ENCODE results near the gene PDZRN3. TPM values are rescaled to one million over a fixed set of nuclear protein-coding genes. Genes with fewer than 3 reads are reported as not detected.

Gene PDZRN3
- total RNA-seq, 1 donor from 2014 or later: 4.1 TPM

DNA sequence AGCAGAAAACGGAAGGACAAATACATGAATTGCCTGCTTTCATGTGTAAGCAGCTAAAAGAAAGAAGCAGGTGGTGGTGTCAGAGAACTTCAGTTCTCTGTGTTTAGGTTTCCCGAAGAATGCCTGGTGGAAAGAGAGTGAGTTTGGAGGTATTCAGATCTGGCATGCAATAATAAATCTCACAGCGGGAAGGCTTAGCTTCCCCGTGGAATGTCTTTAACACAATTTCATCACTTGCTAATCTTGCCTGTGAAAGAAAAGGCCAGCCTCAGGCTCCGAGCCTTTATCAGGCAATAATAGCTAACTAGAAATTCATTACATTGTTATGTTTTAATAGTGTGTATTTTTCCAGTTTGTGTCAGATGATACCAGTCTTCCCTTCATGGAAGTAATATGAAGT, 220.3 kb downstream of the PDZRN3 start:
- Histone ChIP-seq H3K36me3 (ENCODE audit: control insufficient read depth, insufficient read depth, low read length) (no peaks in the 10 kb centered on the region), H3K27me3 (ENCODE audit: control insufficient read depth, insufficient read depth, low read length) (no peaks in the 10 kb centered on the region), H3K4me3 (ENCODE audit: low read depth, low read length) (no peak overlapping the region)
- no peak for DNase-seq (ENCODE audit: low read depth)
- TF ChIP-seq, protein P1, sequence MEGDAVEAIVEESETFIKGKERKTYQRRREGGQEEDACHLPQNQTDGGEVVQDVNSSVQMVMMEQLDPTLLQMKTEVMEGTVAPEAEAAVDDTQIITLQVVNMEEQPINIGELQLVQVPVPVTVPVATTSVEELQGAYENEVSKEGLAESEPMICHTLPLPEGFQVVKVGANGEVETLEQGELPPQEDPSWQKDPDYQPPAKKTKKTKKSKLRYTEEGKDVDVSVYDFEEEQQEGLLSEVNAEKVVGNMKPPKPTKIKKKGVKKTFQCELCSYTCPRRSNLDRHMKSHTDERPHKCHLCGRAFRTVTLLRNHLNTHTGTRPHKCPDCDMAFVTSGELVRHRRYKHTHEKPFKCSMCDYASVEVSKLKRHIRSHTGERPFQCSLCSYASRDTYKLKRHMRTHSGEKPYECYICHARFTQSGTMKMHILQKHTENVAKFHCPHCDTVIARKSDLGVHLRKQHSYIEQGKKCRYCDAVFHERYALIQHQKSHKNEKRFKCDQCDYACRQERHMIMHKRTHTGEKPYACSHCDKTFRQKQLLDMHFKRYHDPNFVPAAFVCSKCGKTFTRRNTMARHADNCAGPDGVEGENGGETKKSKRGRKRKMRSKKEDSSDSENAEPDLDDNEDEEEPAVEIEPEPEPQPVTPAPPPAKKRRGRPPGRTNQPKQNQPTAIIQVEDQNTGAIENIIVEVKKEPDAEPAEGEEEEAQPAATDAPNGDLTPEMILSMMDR (IDR thresholded peaks at IDR 0.05; ENCODE audit: insufficient read depth, low read length, poor library complexity, severe bottlenecking): no peak

DNA sequence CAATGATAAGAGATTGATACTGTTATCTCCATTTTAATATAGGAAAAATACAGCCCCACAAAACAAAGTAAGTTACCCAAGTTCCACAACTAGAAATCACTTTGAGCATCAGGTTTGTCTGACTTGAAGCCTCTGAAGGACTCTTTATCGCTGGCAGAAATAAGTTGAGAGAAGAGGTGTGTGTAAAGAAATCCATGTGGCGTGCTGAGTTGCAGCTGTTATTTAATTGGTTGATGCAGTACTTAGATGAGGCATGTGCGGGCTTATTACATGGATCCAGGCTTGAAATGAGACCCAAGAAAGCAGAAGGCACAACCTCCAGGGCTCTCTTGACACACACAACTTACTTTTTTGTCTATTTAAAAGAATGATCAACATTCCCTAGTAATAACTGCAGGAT, 221.3 kb downstream of the PDZRN3 start:
- Histone ChIP-seq H3K4me3 (ENCODE audit: low read depth, low read length) (no peak overlapping the region), H3K36me3 (ENCODE audit: control insufficient read depth, insufficient read depth, low read length) (no peaks in the 10 kb centered on the region), H3K27me3 (ENCODE audit: control insufficient read depth, insufficient read depth, low read length) (no peaks in the 10 kb centered on the region)
- TF ChIP-seq, protein P1 (IDR thresholded peaks at IDR 0.05; ENCODE audit: insufficient read depth, low read length, poor library complexity, severe bottlenecking): no peak
- DNase-seq (ENCODE audit: low read depth): no peak

DNA sequence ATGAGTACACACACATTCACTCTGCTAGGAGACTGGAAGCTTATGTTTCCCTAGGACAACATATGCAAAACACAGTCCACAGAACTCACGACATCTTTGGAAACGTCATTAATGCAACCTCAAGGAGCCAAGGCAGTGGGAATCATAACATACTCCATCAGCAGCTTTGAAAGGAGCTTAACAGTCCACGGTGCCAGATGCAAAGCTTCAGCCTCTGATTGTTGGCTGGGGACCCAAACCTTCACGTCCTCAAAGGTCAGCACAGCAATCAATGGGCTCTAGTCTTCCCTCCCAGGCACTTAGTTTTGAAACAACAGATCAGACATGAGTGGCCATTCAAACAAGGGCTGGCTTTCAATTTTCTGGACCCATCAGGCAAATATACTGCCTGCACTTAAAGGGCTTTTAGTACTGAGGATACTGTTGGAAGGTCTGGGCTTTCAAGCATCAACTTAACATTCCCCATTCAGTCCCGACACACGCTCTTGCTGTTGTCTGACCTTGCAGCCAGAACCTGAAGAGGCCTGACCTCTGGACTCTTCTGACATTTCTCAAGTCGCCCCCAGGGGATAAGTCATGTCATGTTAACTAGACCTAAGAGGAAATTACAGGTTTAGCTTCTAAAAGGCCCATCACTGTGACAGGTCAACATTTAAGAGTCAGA, 223.0 kb downstream of the PDZRN3 start:
- DNase-seq (ENCODE audit: low read depth): no peak
- TF ChIP-seq, protein P1 (IDR thresholded peaks at IDR 0.05; ENCODE audit: insufficient read depth, low read length, poor library complexity, severe bottlenecking): no peak
- Histone ChIP-seq H3K4me3 (ENCODE audit: low read depth, low read length) (no peak overlapping the region), H3K36me3 (ENCODE audit: control insufficient read depth, insufficient read depth, low read length) (no peaks in the 10 kb centered on the region), H3K27me3 (ENCODE audit: control insufficient read depth, insufficient read depth, low read length) (no peaks in the 10 kb centered on the region)

DNA sequence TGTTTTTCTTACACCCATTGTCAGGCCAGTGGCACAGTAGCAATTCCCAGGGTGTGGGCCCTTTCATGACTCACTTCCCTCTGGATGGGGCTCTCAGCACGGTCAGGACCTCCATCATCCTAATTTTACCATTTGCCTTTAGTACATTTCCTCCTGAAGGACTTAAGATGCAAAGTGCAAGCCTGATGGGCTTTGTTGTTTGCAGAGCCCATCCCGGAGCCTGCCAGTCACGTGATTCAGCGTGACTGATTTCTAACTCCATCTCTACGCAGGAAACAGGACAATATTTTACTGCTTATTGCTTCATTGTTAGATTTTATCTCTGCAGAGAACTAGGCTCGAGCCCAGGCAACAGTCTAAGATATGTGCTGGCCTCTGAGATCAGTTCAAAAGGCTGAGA, 223.7 kb downstream of the PDZRN3 start:
- H3K4me3 ChIP-seq (ENCODE audit: low read depth, low read length): no peak overlapping the region
- no peaks in the 10 kb centered on the region for H3K27me3 ChIP-seq (ENCODE audit: control insufficient read depth, insufficient read depth, low read length)
- TF ChIP-seq, protein P1 (IDR thresholded peaks at IDR 0.05; ENCODE audit: insufficient read depth, low read length, poor library complexity, severe bottlenecking): no peak
- no peak for DNase-seq (ENCODE audit: low read depth)
- no peaks in the 10 kb centered on the region for H3K36me3 ChIP-seq (ENCODE audit: control insufficient read depth, insufficient read depth, low read length)

DNA sequence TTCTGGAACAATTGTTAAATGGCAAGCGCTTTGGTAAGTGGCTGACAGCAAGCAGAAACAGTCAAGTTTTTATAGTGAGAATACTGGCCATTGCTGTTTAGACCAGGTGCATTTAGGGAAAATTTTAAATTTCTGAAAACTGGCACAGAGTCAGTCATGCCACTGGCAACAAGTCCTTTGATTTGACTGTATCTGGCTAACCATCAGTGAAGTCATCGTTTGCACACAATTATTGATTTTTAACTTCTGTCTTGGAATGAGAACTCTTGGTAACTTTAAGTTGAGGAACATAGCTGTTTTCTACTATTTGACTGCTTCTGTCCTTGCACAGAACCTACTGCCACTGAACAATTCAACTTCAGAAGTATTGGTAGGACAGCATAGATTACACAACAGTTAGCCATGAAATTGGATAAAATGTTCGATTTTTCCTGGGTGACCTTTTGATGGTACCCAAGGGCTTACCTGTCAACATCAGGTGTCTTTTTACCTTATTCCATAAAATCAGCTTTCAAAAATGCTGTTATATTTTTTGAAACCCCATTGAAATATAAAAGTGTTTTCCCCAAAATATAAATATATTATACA, 225.0 kb downstream of the PDZRN3 start:
- Histone ChIP-seq H3K36me3 (ENCODE audit: control insufficient read depth, insufficient read depth, low read length) (no peaks in the 10 kb centered on the region), H3K4me3 (ENCODE audit: low read depth, low read length) (no peak overlapping the region), H3K27me3 (ENCODE audit: control insufficient read depth, insufficient read depth, low read length) (no peaks in the 10 kb centered on the region)
- no peak for DNase-seq (ENCODE audit: low read depth)
- TF ChIP-seq, protein P1 (IDR thresholded peaks at IDR 0.05; ENCODE audit: insufficient read depth, low read length, poor library complexity, severe bottlenecking): no peak

DNA sequence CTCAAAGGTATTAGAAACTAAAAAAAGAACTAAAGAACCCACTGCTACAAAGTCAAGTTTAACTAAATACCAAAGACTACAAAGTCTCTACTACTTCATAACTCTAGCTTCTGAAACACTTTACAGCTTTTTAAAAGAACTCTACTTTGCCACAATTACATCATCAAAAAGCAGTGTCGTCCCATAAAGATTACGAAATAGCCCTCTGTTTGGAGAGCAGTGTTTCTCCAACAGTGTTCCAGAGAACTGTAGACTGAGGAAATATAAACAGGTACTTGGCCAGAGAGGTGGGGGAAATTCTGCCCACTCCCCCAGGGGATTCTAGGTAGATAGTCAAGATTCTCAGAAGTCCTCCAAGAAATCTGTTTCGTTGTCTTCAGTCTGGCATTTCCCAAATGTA, 225.6 kb downstream of the PDZRN3 start:
- H3K36me3 ChIP-seq (ENCODE audit: control insufficient read depth, insufficient read depth, low read length): no peaks in the 10 kb centered on the region
- H3K27me3 ChIP-seq (ENCODE audit: control insufficient read depth, insufficient read depth, low read length): no peaks in the 10 kb centered on the region
- TF ChIP-seq, protein P1 (IDR thresholded peaks at IDR 0.05; ENCODE audit: insufficient read depth, low read length, poor library complexity, severe bottlenecking): no peak
- H3K4me3 ChIP-seq (ENCODE audit: low read depth, low read length): no peak overlapping the region
- DNase-seq (ENCODE audit: low read depth): no peak

Data from kidney epithelial cell (primary cell).